GM18505 (cell line): Measurements from ENCODE around the gene CINP.
A peak's percentile ranks its signal among the peaks of the same experiment; 100 is the strongest.
"Not testable (repeated sequence)": the region's sequence is repeated elsewhere in the genome, so short reads cannot be mapped to it uniquely, and the experiment has no call there.

Source experiments
- ATAC-seq: cut with Tn5 transposase; IDR thresholded peaks from one replicate; pipeline ENCODE4 v1.9.1; 2021; ENCODE audit not compliant: unreplicated experiment
- POLR2A ChIP-seq: IDR thresholded peaks from 4 replicates; pipeline ENCODE4 v1.6.1; 2011; ENCODE audit warnings: borderline replicate concordance; ENCODE audit not compliant: insufficient read depth, insufficient read length; ENCODE audit errors: extremely low read depth

The CINP gene

GRCh38 chr14:102371361-102371760 lies 8.7 kb upstream of the CINP start:
- no peak for TF ChIP-seq POLR2A

GRCh38 chr14:102370305-102370809 lies 7.7 kb upstream of the CINP start:
- no peak for TF ChIP-seq POLR2A
- ATAC-seq = no peak

More at GRCh38 chr14:102371361-102371760, 8.7 kb upstream of the CINP start:
- no peak for ATAC-seq

- no peak for TF ChIP-seq POLR2A
- ATAC-seq = peak; percentile 25
Measured at GRCh38 chr14:102363182-102363943, 673 bp upstream of the CINP start.

- ATAC-seq = no peak
- TF ChIP-seq POLR2A = no peak
Measured at GRCh38 chr14:102362084-102362483, 606 bp downstream of the CINP start.

GRCh38 chr14:102360388-102360787 lies 2.3 kb downstream of the CINP start:
- no peak for ATAC-seq
- no peak for TF ChIP-seq POLR2A

GRCh38 chr14:102359341-102359740 lies 3.3 kb downstream of the CINP start:
- TF ChIP-seq POLR2A = no peak
- ATAC-seq = no peak

GRCh38 chr14:102356280-102356679 lies 6.4 kb downstream of the CINP start:
- TF ChIP-seq POLR2A = no peak
- no peak for ATAC-seq

- TF ChIP-seq POLR2A = no peak
- no peak for ATAC-seq
Measured at GRCh38 chr14:102353126-102353619, 9.5 kb downstream of the CINP start.

GRCh38 chr14:102352213-102352612 lies 10.5 kb downstream of the CINP start:
- TF ChIP-seq POLR2A = no peak
- no peak for ATAC-seq

- not testable (repeated sequence) for ATAC-seq
Measured at GRCh38 chr14:102351593-102351992, 11.1 kb downstream of the CINP start.

GRCh38 chr14:102351023-102351422 lies 11.7 kb downstream of the CINP start:
- TF ChIP-seq POLR2A = no peak
- no peak for ATAC-seq

- TF ChIP-seq POLR2A = no peak
- no peak for ATAC-seq
Measured at GRCh38 chr14:102348376-102348775, 14.3 kb downstream of the CINP start.

- TF ChIP-seq POLR2A = no peak
- ATAC-seq = no peak
Measured at GRCh38 chr14:102346645-102347044, 16.0 kb downstream of the CINP start.

GRCh38 chr14:102345232-102345631 lies 17.5 kb downstream of the CINP start:
- TF ChIP-seq POLR2A = no peak
- no peak for ATAC-seq
